CD4-positive, alpha-beta memory T cell (primary cell): Measurements from ENCODE around the gene HRH4. TPM values are rescaled to one million over a fixed set of nuclear protein-coding genes. Genes with fewer than 3 reads are reported as not detected.

Source experiments
- CTCF ChIA-PET: fragments of 350-600 bp; sonication (Branson Sonifier 250); formaldehyde crosslinking; loops from one replicate; lab custom pipeline; 2021; ENCODE audit warnings: inconsistent platforms; ENCODE audit not compliant: partially characterized antibody; lab: Charles Lee
- POLR2A ChIA-PET: fragments of 350-600 bp; sonication (Branson Sonifier 250); formaldehyde crosslinking; loops from one replicate; lab custom pipeline; 2021; ENCODE audit not compliant: partially characterized antibody; lab: Charles Lee
- DNase-seq, 5 donors: peaks; one replicate each; pipeline versions ENCODE4 v3.0.0 to v3.0.0-alpha.2; 2020 to 2022; ENCODE audit warnings: mixed read lengths in 1 of 5
- H3K27ac ChIP-seq: one replicate; pipeline ENCODE4 v1.7.0; 2013; ENCODE audit warnings: low read depth, low read length
- H3K27me3 ChIP-seq: 2 replicates; pipeline ENCODE4 v1.7.0; 2013; ENCODE audit warnings: mild to moderate bottlenecking, low read length, moderate library complexity; ENCODE audit not compliant: insufficient read depth
- H3K36me3 ChIP-seq: 2 replicates; pipeline ENCODE4 v1.7.0; 2013; ENCODE audit warnings: mild to moderate bottlenecking, low read length, moderate library complexity; ENCODE audit not compliant: insufficient read depth
- H3K4me1 ChIP-seq: 2 replicates; pipeline ENCODE4 v1.7.0; 2013; ENCODE audit warnings: mild to moderate bottlenecking, low read length, moderate library complexity; ENCODE audit not compliant: insufficient read depth
- H3K4me3 ChIP-seq, 2 donors: one replicate each; pipeline ENCODE4 v1.7.0; 2013; ENCODE audit warnings: low read length in 2 of 2, mild to moderate bottlenecking in 1 of 2
- H3K9me3 ChIP-seq, 2 donors: one replicate each; pipeline ENCODE4 v1.7.0; 2013; ENCODE audit warnings: low read length in 2 of 2, control low read depth in 1 of 2; ENCODE audit not compliant: control insufficient read depth in 1 of 2
- H3K27ac Mint-ChIP-seq, 7 donors: one replicate each; pipeline ENCODE4 v1.8.0; 2020 to 2021; ENCODE audit warnings: mixed read lengths in 7 of 7, mild to moderate bottlenecking in 6 of 7, inconsistent platforms in 3 of 7, moderate library complexity in 3 of 7
- H3K27me3 Mint-ChIP-seq, 2 donors: one replicate each; pipeline ENCODE4 v1.8.0; 2020 to 2021; ENCODE audit warnings: mixed read lengths in 2 of 2
- H3K36me3 Mint-ChIP-seq, 2 donors: one replicate each; pipeline ENCODE4 v1.8.0; 2020 to 2021; ENCODE audit warnings: mixed read lengths in 2 of 2, inconsistent platforms in 1 of 2, mild to moderate bottlenecking in 1 of 2
- H3K4me1 Mint-ChIP-seq, 4 donors: one replicate each; pipeline ENCODE4 v1.8.0; 2020 to 2021; ENCODE audit warnings: mixed read lengths in 4 of 4, mild to moderate bottlenecking in 1 of 4
- H3K4me3 Mint-ChIP-seq, 8 donors: one replicate each; pipeline ENCODE4 v1.8.0; 2020 to 2021; ENCODE audit warnings: mixed read lengths in 8 of 8, mild to moderate bottlenecking in 7 of 8, moderate library complexity in 6 of 8, inconsistent platforms in 3 of 8
- H3K9me3 Mint-ChIP-seq, 8 donors: one replicate each; pipeline ENCODE4 v1.8.0; 2020 to 2021; ENCODE audit warnings: mixed read lengths in 8 of 8, mild to moderate bottlenecking in 5 of 8, inconsistent platforms in 3 of 8, moderate library complexity in 1 of 8
- intact Hi-C: fragments of 100-400 bp; cut with micrococcal nuclease; formaldehyde crosslinking; loops from one replicate; pipeline ENCODE4 v1.15.1; 2023
- polyA plus RNA-seq, 2 donors: library from polyadenylated mRNA; unstranded; fragments of 300-500 nt; fragmentation: Illumina TruSeq; gene quantifications; one replicate each; pipeline ENCODE4 v1.2.3, GENCODE V29; 2021
- total RNA-seq, 2 experiments: library from RNA; stranded (reverse); gene quantifications; one replicate each; pipeline ENCODE4 v1.2.3, GENCODE V29; 2021

The HRH4 gene
- total and polyA plus RNA-seq, 4 experiments from 2014 or later, result 1.1 to 2.2 (median 1.4) TPM

DNA sequence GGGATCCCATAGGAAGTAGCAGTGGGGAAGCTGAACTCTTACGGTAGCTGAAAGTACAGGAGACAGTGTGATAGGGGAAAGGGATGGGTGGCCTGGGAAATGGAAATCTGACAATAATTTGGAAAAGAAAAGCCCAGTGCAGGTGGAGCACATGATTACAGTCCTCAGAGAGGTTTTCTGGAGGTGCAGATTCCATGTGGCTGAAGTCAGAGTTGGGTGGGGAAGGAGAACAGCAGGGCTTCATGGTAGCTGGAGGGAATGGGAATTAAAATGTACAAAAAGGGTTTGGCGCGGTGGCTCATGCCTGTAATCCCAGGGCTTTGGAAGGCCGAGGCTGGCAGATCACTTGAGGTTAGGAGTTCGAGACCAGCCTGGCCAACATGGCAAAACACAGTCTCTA is 12.2 kb downstream of the HRH4 start:
- no peaks in the 10 kb centered on the region for H3K9me3 Mint-ChIP-seq
- Histone ChIP-seq H3K36me3 (no peaks in the 10 kb centered on the region), H3K4me1 (no peaks in the 10 kb centered on the region), H3K4me3 (no peak overlapping the region), H3K27ac (no peak overlapping the region), H3K27me3 (no peaks in the 10 kb centered on the region), H3K9me3 (no peaks in the 10 kb centered on the region)
- peaks cover 3 to 4% of the 10 kb centered on the region in 2 donors for H3K27me3 Mint-ChIP-seq
- DNase-seq, result no peak
- POLR2A ChIA-PET, result no interaction called here
- H3K4me1 Mint-ChIP-seq, result peaks cover 7 to 15% (median 8%) of the 10 kb centered on the region in 4 donors
- no peak overlapping the region for H3K27ac Mint-ChIP-seq
- H3K4me3 Mint-ChIP-seq, result no peak overlapping the region
- CTCF ChIA-PET, result interaction anchor here (1.9 kb wide), 1 partner anchor 10 kb away, joined by 5 read pairs; no protein-coding TSS in a partner anchor
- intact Hi-C loops, result no loop called here
- H3K36me3 Mint-ChIP-seq, result peaks cover 0 to 3% of the 10 kb centered on the region in 2 donors

DNA sequence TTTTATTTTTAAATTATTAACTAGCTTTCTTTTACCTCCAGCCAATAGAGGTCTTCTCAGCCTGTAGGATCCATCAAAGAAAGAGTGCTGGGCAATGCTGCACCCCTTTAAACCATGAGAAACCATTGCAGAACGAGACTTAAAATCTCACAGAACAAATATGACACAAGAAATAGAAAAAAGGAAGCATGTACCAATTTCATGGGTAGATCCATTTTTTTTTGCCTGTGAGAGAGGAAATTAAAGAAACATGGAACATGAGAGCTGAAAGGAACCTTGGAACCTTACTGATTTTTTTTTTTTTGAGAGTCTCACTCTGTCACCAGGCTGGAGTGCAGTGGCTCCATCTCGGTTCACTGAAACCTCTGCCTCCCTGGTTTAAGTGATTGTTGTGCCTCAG is 14.0 kb downstream of the HRH4 start:
- Histone ChIP-seq H3K4me1 (no peaks in the 10 kb centered on the region), H3K27ac (no peak overlapping the region), H3K9me3 (no peaks in the 10 kb centered on the region), H3K27me3 (no peaks in the 10 kb centered on the region), H3K36me3 (no peaks in the 10 kb centered on the region), H3K4me3 (no peak overlapping the region)
- ChIA-PET CTCF (interaction anchor here (1.9 to 2.1 kb wide), 2 partner anchors 8 to 14 kb away, joined by 5 to 11 read pairs; no protein-coding TSS in a partner anchor), POLR2A (interaction anchor here (0.8 kb wide), 1 partner anchor 12 kb away, joined by 3 read pairs; no protein-coding TSS in a partner anchor)
- H3K36me3 Mint-ChIP-seq, result peaks cover 0 to 3% of the 10 kb centered on the region in 2 donors
- no peaks in the 10 kb centered on the region for H3K9me3 Mint-ChIP-seq
- peak overlapping the region in 1 of 7 donors; percentile 8 for H3K27ac Mint-ChIP-seq
- peaks cover 3% of the 10 kb centered on the region in 2 donors for H3K27me3 Mint-ChIP-seq
- peaks cover 7 to 15% (median 8%) of the 10 kb centered on the region in 4 donors for H3K4me1 Mint-ChIP-seq
- no peak for DNase-seq
- intact Hi-C loops, result no loop called here
- no peak overlapping the region for H3K4me3 Mint-ChIP-seq

DNA sequence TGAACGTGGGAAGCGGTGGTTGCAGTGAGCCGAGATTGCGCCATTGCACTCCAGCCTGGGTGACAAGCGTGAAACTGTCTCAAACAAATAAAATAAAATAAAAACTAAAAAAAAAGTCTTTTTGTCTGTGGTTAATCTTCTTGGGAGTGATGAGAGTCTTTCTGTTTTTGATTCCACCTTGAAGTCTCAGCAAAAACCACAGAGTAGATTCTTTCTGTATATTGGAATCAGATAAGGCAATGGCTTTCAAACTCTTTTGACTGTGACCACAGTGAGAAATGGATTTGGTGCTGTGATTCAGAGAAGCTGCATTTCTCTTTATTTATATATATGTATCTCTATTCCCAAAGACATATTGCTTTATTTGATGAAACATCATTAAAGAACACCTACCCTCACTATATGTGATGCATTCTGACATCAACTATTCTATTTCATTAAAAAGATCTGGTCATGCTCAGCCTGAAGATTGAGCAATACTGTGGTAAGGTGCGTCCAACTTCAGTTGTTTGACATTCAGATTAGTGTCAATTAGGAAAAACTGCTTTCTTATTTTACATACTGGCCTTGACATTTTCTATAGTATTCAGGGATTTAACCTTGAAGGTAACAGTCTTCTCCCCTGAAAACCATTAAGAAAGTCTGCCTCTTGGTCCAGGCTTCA is 15.6 kb downstream of the HRH4 start:
- CTCF ChIA-PET, result interaction anchor here (0.8 to 2.1 kb wide), 3 partner anchors 13 to 116 kb away, joined by 3 to 11 read pairs (median 3); no protein-coding TSS in a partner anchor

DNA sequence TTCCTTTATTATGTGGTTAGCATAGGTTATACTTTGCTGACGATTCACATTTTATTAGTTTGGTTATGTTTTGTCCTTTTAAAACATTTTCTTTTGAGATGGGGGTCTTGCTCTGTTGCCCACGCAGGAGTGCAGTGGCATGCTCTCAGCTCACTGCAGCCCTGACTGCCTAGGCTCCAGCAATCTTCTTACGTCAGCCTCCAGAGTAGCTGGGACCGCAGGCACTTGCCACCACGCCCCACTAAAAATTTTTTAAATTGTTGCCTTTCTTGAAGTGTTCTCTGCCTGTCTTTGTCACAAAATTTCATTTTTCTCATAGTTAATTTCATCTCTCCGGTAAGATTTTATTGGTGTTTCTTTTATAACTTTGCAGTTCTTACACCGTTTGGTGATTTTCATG is 18.9 kb downstream of the HRH4 start:
- POLR2A ChIA-PET, result no interaction called here
- Histone ChIP-seq H3K36me3 (no peaks in the 10 kb centered on the region), H3K27me3 (no peaks in the 10 kb centered on the region), H3K9me3 (no peaks in the 10 kb centered on the region), H3K4me3 (no peak overlapping the region), H3K4me1 (no peaks in the 10 kb centered on the region), H3K27ac (no peak overlapping the region)
- peaks cover 0 to 3% (median 0%) of the 10 kb centered on the region in 8 donors for H3K9me3 Mint-ChIP-seq
- intact Hi-C loops, result no loop called here
- no peak for DNase-seq
- CTCF ChIA-PET, result interaction anchor here (1.1 kb wide), 1 partner anchor 9 kb away, joined by 3 read pairs; no protein-coding TSS in a partner anchor
- H3K27me3 Mint-ChIP-seq, result peaks cover 0 to 5% of the 10 kb centered on the region in 2 donors
- H3K27ac Mint-ChIP-seq, result no peak overlapping the region
- no peak overlapping the region for H3K4me3 Mint-ChIP-seq
- no peaks in the 10 kb centered on the region for H3K36me3 Mint-ChIP-seq
- H3K4me1 Mint-ChIP-seq, result peaks cover 6 to 15% (median 8%) of the 10 kb centered on the region in 4 donors

More for the DNA sequence above, 15.6 kb downstream of the HRH4 start:
- Mint-ChIP-seq H3K27ac (peak overlapping the region in 2 of 7 donors; percentile 30 to 45), H3K36me3 (no peaks in the 10 kb centered on the region), H3K4me1 (peaks cover 7 to 15% (median 8%) of the 10 kb centered on the region in 4 donors), H3K27me3 (peaks cover 0 to 4% of the 10 kb centered on the region in 2 donors), H3K4me3 (peak overlapping the region in 1 of 8 donors; percentile 29), H3K9me3 (peaks cover 0 to 3% (median 0%) of the 10 kb centered on the region in 8 donors)
- peak in 4 of 5 donors; percentile 11 to 55 (median 20) for DNase-seq
- POLR2A ChIA-PET, result no interaction called here
- intact Hi-C loops, result no loop called here
- no peak overlapping the region for H3K27ac ChIP-seq
- H3K4me3 ChIP-seq, result no peak overlapping the region
- H3K4me1 ChIP-seq, result no peaks in the 10 kb centered on the region
- H3K9me3 ChIP-seq, result no peaks in the 10 kb centered on the region
- no peaks in the 10 kb centered on the region for H3K36me3 ChIP-seq
- H3K27me3 ChIP-seq, result no peaks in the 10 kb centered on the region

DNA sequence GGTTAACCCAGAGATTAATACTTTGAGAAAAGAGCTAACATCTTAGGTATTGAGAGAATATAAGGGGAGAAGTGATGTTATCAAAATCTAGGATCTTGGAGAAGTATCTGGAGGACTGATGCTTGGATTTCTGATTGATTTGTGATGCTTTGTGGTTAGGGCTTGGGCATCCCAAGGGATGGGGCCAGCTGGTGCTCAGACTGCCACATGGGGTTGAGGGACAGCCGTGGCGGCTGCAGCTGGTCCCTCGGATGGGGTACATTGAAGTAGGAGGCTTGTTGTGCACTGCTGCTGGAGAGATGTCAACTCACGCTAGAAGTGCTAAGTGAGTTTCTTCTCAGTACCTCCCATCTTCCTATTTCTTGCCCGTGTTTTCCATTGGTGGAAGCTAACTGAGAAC is 22.4 kb downstream of the HRH4 start:
- no peaks in the 10 kb centered on the region for H3K36me3 Mint-ChIP-seq
- no peak for DNase-seq
- ChIA-PET CTCF (interaction anchor here (1.2 to 8.8 kb wide), 4 partner anchors 9 to 122 kb away, joined by 3 to 274 read pairs (median 4); no protein-coding TSS in a partner anchor), POLR2A (no interaction called here)
- Histone ChIP-seq H3K4me3 (no peak overlapping the region), H3K27me3 (no peaks in the 10 kb centered on the region), H3K27ac (no peak overlapping the region), H3K36me3 (no peaks in the 10 kb centered on the region), H3K9me3 (no peaks in the 10 kb centered on the region), H3K4me1 (no peaks in the 10 kb centered on the region)
- intact Hi-C loops, result no loop called here
- peaks cover 0 to 3% (median 0%) of the 10 kb centered on the region in 8 donors for H3K9me3 Mint-ChIP-seq
- peaks cover 2 to 4% of the 10 kb centered on the region in 2 donors for H3K27me3 Mint-ChIP-seq
- peaks cover 3 to 11% (median 4%) of the 10 kb centered on the region in 4 donors for H3K4me1 Mint-ChIP-seq
- no peak overlapping the region for H3K27ac Mint-ChIP-seq
- no peak overlapping the region for H3K4me3 Mint-ChIP-seq

DNA sequence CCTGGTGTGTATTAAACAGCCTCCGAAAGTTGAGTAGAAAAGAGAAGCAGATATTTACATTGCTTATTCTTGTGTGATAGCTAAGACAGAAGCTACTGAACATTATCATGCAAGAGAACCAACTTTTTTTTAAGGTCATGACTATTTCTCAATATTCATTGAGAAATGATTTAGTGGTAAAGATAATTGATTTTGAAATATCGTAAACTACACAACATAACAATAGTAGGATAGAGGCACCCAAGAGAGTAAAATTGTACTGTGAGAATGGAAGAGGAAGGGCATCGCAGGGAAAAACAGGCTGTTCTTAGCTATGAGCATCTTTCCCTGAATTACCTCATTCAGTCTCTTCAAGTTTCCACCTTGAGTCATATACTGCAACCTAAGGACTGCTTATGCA is 25.2 kb downstream of the HRH4 start:
- POLR2A ChIA-PET, result no interaction called here

DNA sequence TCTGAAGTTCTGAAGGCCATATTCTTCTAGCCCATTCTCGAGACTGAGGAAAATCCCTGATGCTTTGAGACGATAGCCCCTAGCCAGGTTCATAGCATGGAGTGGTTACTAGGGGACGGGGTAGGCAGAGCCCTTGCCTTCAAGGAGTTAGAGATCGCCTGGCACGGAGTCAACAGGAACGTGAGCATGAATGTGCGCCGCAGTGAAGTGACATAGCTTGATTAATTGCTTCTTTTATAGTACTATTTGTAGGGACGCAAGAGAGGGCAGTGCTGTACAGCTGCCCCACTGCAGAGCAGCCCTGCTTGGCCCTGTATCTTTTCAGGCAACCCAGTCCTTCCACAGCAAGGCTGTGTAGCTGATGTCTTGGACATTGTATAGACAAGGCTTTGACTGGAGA is 26.2 kb downstream of the HRH4 start:
- Histone ChIP-seq H3K4me3 (no peak overlapping the region), H3K9me3 (no peaks in the 10 kb centered on the region), H3K27ac (no peak overlapping the region), H3K36me3 (no peaks in the 10 kb centered on the region), H3K27me3 (no peaks in the 10 kb centered on the region), H3K4me1 (no peaks in the 10 kb centered on the region)
- POLR2A ChIA-PET, result no interaction called here
- intact Hi-C loops, result loop anchor here (2.0 kb wide), 1 partner anchor 186 kb away; no protein-coding TSS in a partner anchor
- Mint-ChIP-seq H3K27me3 (peaks cover 2 to 7% of the 10 kb centered on the region in 2 donors), H3K36me3 (no peaks in the 10 kb centered on the region), H3K9me3 (peaks cover 0 to 3% (median 0%) of the 10 kb centered on the region in 8 donors), H3K27ac (peak overlapping the region in 1 of 7 donors; percentile 78), H3K4me3 (peak overlapping the region in 1 of 8 donors; percentile 10), H3K4me1 (peaks cover 9 to 21% (median 13%) of the 10 kb centered on the region in 4 donors)
- DNase-seq, result no peak
- CTCF ChIA-PET, result interaction anchor here (1.1 to 8.8 kb wide), 11 partner anchors 9 to 310 kb away, joined by 3 to 274 read pairs (median 5); no protein-coding TSS in a partner anchor

More for the DNA sequence above, 25.2 kb downstream of the HRH4 start:
- no peak overlapping the region for H3K4me3 Mint-ChIP-seq
- peak overlapping the region in 1 of 7 donors; percentile 48 for H3K27ac Mint-ChIP-seq
- peaks cover 0 to 3% (median 0%) of the 10 kb centered on the region in 8 donors for H3K9me3 Mint-ChIP-seq
- Histone ChIP-seq H3K4me3 (no peak overlapping the region), H3K27me3 (no peaks in the 10 kb centered on the region), H3K36me3 (no peaks in the 10 kb centered on the region), H3K9me3 (no peaks in the 10 kb centered on the region), H3K27ac (no peak overlapping the region), H3K4me1 (no peaks in the 10 kb centered on the region)
- CTCF ChIA-PET, result interaction anchor here (1.1 to 8.8 kb wide), 4 partner anchors 25 to 241 kb away, joined by 3 to 274 read pairs (median 15); no protein-coding TSS in a partner anchor
- H3K27me3 Mint-ChIP-seq, result peaks cover 2 to 5% of the 10 kb centered on the region in 2 donors
- intact Hi-C loops, result loop anchor here (2.0 kb wide), 1 partner anchor 187 kb away; no protein-coding TSS in a partner anchor
- no peaks in the 10 kb centered on the region for H3K36me3 Mint-ChIP-seq
- DNase-seq, result no peak
- H3K4me1 Mint-ChIP-seq, result peaks cover 8 to 19% (median 11%) of the 10 kb centered on the region in 4 donors
